COLO829 (cell line): ENCODE results near the gene NRBF2.

Experiments
- DNase-seq: peaks from one replicate; pipeline ENCODE4 v3.0.0; 2012; ENCODE audit warnings: low spot score

The NRBF2 gene

GRCh38 chr10:63164166-63164623, 31.1 kb downstream of the NRBF2 start:
- DNase-seq = no peak

GRCh38 chr10:63165249-63165648, 32.1 kb downstream of the NRBF2 start:
- no peak for DNase-seq

- peak; percentile 31 for DNase-seq
Observed at GRCh38 chr10:63166742-63167258, 33.7 kb downstream of the NRBF2 start.

- no peak for DNase-seq
Observed at GRCh38 chr10:63168821-63169462, 35.8 kb downstream of the NRBF2 start.

- DNase-seq = no peak
Observed at GRCh38 chr10:63169624-63170023, 36.5 kb downstream of the NRBF2 start.

- no peak for DNase-seq
Observed at GRCh38 chr10:63171255-63171855, 38.2 kb downstream of the NRBF2 start.

GRCh38 chr10:63171926-63172325, 38.8 kb downstream of the NRBF2 start:
- DNase-seq = no peak

GRCh38 chr10:63173468-63174232, 40.5 kb downstream of the NRBF2 start:
- DNase-seq = no peak

GRCh38 chr10:63175534-63175933, 42.4 kb downstream of the NRBF2 start:
- no peak for DNase-seq

GRCh38 chr10:63192826-63193225, 59.7 kb downstream of the NRBF2 start:
- no peak for DNase-seq

- DNase-seq = no peak
Observed at GRCh38 chr10:63197344-63198092, 64.4 kb downstream of the NRBF2 start.

- DNase-seq = no peak
Observed at GRCh38 chr10:63199716-63200115, 66.6 kb downstream of the NRBF2 start.

GRCh38 chr10:63200431-63200830, 67.3 kb downstream of the NRBF2 start:
- no peak for DNase-seq

GRCh38 chr10:63201118-63201517, 68.0 kb downstream of the NRBF2 start:
- no peak for DNase-seq
